GM18951 (cell line): ENCODE measurements around the gene POLE.

Source experiments
- POLR2A ChIP-seq: IDR thresholded peaks from 4 replicates; pipeline ENCODE4 v1.6.1; 2011; ENCODE audit warnings: mild to moderate bottlenecking; ENCODE audit not compliant: insufficient read length, insufficient read depth; ENCODE audit errors: extremely low read depth
- in situ Hi-C: fragments of 300-500 bp; cut with MboI; formaldehyde crosslinking; loops from one replicate; pipeline ENCODE4 v1.12.0; 2022; ENCODE audit warnings: low sequenced_read_pairs, mixed read lengths, inconsistent platforms; ENCODE audit not compliant: unreplicated experiment

POLE gene

DNA sequence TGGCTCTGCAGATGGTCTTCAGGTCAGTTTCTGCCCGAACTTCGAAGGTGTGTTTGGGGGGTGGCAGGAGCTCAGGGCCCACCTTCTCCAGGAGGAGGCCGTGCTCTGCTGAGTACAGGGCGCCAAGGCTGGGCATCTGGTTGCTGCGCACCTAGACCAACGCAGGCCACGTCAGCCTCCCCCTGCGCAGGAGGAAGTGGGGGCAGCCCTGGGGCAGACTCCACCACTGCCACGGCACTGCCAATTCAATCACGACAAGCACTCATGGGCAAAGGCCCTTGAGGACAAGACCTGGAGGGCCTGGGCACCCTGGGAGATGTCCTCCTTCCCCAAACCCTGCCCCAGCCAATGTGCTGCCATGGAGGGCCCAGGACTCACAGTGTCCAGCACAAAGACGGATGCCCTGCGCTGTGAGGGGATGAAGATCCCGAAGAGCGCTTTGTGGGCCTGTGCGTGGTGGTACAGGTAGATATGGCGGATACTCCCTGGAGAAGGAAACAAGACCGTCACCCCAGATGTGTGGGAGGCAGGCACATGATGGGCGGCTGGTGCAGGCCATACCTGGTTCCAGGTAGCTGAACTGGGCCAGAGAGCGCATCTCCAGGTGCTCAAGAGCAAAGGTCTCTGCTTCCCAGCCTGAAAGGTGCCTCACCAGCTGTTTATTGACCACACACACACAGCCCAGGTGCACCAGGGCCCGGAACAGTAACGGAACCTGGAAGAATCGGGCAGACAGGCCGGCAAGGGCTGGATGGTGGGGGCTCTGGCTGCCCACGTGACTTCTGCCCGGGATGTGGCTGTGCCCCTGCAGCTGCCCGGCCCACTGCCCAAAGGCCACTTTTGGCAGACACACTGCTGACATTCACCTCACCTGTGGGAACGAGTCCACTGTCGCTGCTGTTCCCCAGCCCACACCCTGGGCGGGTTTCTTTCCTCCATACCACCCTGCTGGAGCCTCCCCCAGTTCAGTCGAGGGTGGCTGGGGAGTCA is 44.0 kb downstream of the POLE start:
- no peak for TF ChIP-seq POLR2A
- in situ Hi-C loops: no loop called here

DNA sequence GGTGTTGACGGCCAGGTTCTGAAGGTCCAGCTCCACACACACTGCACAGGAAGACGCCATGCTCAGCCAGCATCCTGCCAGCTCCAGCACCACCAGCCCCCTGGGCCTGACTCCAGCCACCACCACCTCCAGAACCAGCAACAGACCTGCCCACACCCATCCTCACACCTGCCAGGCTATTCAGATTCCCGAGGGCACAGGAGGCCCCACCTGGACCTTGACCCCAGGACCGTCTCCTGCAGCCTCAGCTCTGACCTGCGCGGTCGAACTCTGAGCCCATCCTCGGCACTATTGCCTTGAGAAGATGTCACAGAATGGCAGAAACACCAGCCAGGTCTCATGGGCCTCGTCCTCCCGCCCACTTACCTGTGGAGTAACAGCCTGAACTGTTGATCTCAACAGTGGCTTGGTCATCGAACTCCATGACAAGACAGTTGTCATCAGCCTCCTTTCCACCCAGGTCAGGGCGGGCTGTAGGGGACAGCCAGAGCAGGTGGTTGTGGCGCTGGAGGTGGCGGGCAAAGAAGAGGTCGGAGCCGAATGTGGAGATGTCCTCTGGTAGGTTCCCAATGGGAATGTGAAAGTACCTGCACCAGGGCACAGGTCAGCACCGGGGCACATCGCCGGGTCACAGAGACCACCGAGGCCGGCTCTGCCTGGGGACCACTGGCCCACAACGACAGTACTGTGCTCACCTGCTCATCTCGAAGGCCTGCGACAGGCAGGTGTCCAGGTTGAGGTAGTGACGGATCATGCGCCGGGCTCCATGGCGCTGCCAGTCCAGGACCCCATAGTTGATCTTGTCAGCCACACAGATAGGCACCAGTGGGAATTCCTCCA is 45.1 kb downstream of the POLE start:
- in situ Hi-C loops: no loop called here
- no peak for TF ChIP-seq POLR2A

DNA sequence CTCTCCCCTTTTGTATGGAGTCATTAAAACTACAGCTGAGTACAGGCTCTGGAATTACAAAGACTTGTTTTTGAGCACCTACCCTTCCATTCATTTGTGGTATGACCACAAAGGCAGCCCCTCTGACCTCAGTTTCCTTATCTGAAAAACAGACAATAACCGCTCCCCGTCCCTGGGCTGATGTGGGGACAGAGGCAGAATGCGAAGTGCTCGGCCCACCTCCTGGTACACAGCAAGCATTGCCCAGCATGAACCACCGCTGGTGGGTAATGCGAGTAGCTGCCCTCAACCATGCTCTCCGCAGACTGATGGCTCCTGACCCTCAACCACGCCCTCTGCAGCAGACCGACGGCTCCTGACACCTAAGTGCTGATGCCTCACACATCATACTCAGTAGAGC is 46.2 kb downstream of the POLE start:
- no peak for TF ChIP-seq POLR2A
- in situ Hi-C loops: no loop called here

DNA sequence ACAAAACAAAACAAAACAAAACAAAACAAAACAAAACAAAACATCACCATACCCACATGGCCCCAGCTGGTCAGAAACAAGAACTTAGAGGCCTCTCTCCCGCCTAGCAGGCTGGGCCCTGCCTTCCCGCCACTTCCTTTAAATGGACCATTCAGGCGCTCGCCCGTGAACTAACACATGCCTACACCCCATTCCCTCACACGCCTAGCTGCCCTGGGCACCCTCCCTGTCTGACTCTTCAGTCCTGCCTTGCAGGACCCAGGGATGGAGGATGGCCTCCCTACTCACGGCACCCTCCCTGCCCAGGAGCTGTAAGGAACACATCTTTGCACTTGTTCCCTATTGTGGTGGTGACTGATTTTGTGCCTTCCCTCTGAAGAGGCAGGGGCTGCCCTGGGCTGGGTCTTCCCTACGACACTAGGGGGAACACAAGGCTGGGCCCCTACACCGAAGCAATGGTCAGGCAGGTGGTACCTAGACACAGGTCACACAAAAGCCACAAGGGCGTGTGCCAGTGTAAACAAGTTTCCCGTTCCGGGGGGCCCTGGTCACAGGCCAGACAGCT is 47.1 kb downstream of the POLE start:
- in situ Hi-C loops: no loop called here
- no peak for TF ChIP-seq POLR2A

DNA sequence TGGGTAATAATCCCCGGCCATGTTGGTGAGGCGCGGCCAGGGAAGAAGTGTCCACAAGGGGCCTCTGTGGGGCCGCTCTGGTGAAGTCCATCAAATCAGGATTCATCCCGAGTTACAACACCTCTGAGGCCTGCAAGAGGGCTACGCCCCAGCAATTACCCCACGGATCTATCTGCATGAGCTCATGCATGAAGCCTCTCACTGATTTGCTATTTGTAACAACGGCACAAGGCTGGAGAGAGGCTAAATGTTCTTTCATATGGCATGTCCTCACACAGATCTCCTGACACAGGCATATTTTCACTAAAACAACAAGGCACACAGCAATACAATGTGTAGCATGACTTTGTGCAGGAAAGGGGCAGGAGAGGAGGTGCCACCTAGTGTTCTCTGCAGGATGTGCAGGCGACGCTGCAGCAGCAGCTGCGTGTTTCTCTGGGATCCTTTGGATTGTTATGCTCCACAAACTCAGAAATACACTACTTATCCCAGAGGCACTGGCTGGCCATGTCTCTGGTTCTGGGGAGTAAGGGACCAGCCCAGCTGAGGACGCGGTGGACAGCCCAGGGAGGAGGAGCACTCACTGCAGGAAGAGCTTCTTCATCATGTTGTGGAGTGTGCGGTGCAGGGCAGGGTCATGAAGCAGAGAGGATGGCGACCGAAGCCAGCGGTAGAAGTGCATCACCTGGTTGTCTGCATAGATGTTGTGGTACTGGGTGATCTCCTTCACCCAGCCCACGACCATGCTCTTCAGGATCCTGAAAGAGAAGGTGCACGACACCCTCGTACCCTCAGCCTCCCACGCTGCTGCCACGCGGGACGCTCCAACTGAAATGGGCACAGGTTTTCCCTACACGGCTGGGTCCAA is 48.4 kb downstream of the POLE start:
- no peak for TF ChIP-seq POLR2A
- in situ Hi-C loops: no loop called here

DNA sequence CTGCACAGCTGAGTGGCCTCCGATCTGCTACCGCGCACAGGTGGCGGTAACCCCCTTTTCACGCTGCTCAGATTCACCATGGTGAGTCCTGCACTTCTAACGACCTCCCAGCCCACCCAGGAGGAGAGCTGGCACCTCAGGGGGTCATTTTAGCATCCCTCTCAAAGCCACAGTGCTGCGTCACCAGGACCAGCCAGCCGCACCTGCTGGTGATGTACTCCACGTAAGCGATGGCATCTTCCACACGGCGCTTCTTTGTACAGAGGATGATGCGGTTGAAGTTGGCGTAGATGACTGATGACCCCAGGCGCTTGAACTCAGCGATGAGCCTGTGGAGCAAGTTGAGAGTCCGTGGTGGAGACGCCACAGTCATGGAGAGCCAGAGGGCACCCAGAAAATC is 49.3 kb downstream of the POLE start:
- TF ChIP-seq POLR2A: no peak
- in situ Hi-C loops: no loop called here

DNA sequence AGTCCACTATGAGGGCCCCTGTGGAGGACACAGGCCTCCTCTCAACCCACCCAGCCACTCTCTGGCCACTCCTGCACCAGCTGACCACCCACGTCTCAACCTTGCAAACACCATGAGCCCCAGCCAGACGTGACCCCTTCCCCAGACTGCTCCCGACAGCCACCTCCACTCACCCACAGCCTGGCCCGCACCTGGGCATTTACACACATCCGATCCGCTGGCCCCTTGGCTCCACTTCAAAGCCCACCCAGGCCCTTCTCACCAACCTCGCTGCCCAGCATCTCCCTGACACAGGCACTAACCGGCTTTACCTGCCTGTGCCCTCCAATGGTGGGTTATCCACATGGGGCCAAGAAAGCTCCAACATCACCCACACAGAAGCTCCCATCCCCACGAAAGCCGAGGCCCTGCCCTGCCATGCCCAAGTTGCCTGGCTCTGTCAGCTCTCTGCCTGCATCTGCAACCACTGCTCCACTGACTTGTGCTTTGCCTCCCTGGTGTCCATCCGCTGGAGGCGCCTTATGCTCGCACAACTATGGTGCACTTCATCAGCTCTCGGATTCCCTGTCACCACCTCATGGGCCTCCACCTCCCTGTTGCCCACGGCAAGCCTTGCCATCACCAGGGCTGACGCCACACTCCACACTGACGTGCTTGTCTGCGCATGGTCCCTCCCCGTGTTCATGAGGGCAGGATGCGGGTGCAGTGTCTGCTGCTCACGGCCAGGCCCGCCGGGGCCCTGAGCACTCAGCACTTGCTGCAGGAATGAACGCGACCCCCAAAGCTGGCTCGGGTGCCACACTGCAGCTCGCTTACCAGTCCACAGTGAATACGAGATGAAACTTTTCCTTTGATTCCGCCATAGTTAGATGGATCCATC is 51.8 kb downstream of the POLE start:
- TF ChIP-seq POLR2A: no peak
- in situ Hi-C loops: no loop called here

DNA sequence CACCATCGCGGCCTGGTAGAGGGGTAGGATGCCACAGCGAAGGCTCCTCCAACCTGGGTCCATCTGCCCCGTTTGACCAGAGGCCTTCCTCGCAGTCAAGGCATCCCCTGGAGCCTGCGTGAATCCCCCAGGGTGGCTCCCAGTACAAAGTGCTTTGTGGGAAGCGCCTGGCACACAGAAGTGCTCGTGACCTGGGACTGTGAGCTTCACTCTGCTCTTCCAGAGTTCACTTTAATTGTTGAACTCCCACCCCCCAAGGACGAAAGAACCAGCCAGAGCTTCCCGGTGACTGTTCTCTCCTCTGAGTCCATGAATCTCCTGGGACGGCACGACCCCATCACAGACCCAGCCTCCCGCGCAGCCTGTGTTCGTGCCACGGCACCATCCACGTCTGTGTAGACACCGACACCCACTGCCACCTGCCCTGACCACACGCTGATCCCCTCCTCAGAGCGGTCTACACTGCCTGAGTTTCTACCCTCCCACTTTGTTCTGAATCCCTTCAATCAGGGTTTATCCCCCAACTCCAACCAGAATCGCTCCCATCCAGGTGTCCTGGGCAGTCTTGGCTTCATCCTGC is 52.6 kb downstream of the POLE start:
- in situ Hi-C loops: no loop called here
- TF ChIP-seq POLR2A: no peak

DNA sequence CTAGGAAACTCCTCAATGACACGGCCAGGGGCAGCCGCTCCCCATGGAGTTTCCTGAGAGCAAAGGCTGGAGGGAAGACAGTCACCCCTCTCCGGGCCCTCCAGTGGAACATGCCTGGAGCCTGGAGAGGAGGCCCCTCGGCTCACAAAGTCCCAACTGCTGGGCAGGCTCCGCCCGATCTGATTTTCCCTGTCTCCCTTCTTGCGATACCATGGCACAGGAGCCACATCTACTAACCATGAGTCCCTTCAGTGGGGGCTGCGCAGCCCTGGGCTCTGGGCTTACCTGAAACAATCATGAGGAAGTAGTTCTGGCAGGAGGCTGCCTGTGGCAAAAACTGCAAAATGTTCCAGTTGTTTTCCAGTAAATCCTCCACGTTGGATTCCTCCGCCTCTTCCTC is 53.2 kb downstream of the POLE start:
- TF ChIP-seq POLR2A: no peak
- in situ Hi-C loops: no loop called here

DNA sequence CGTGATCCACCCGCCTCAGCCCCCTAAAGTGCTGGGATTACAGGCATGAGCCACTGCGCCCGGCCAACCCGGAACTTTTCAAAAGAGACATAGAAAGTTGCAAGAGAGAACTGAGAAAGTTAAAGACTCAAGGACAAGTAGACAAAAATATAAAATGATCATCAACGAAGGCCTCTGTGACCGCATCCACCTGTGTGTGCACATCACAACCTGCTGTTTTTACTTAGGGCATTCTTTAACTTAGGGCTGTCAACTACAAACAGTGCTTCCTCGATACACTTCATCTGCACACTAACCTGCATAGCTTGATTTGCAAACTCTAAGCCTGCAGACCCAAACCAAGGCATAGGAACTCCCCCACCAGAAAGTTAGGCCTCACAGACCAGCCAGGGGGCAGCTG is 53.7 kb downstream of the POLE start:
- TF ChIP-seq POLR2A: no peak

DNA sequence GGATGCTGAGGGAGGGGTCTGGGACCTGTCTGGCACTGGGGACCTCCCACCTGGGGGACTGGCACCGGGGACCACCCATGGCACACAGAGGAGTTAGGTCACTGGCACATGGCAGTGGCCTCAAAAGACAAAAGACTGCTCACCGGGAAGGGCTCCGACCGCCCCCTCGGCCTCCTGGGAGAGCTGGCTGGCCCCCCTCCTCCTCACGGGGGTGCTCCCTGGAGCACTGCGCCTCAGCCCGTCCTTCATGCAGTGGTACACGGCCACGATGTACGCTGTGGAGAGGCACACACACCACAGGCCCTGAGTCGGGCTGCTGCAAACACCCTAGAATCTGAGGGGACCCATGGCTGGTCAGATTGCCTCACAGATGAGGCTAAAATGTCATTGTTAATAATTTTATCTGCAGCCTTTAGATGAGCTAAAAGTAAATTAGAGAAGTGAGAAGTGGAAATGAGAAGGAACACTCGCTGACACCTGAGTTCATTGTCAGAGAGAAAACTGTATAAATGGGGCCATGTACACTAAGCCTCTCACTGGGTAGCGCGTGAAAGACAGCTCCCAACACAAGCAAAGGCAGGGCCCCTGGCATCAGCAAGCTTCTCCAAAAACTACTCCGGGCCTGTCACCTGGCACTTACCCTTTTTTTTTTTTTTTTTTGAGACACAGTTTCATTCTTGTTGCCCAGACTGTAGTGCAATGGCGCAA is 54.5 kb downstream of the POLE start:
- no peak for TF ChIP-seq POLR2A

More for the DNA sequence above, 53.7 kb downstream of the POLE start:
- in situ Hi-C loops: no loop called here

More for the DNA sequence above, 54.5 kb downstream of the POLE start:
- in situ Hi-C loops: no loop called here
